AG10803 (cell line): ENCODE measurements around the gene C6orf136.
"Not testable (repeated sequence)": the region's sequence is repeated elsewhere in the genome, so short reads cannot be mapped to it uniquely, and the experiment has no call there.

Source experiments
- DNase-seq: peaks from one replicate; pipeline ENCODE4 v3.0.0; 2010; ENCODE audit warnings: low read depth
- H3K4me3 ChIP-seq: 2 replicates; pipeline ENCODE4 v1.5.1; 2011; ENCODE audit warnings: mild to moderate bottlenecking, low read length, control low read depth
- TF ChIP-seq, protein P1 (sequence below): conservative IDR thresholded peaks from 2 replicates; pipeline ENCODE4 v1.5.1; 2011; ENCODE audit warnings: mild to moderate bottlenecking, low read length, control low read depth, inconsistent platforms

C6orf136 gene

DNA sequence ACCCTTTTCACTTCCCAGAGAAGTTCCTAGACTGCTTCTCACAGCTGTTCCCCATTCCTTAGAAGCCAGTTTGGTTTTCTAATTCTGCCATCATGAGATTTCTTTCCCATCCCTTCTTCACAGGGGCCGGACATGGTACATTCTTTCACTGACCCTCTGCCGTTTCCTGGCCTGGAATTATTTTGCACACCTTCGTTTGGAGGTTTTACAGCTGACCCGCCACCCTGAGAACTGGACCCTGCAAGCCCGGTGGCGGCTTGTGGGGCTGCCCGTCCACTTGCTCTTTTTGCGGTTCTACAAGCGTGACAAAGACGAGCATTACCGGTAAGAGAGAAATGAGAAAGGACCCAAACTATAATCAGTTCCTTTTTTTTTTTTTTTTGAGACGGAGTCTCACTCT lies 4.2 kb downstream of the C6orf136 start:
- TF ChIP-seq, protein P1, sequence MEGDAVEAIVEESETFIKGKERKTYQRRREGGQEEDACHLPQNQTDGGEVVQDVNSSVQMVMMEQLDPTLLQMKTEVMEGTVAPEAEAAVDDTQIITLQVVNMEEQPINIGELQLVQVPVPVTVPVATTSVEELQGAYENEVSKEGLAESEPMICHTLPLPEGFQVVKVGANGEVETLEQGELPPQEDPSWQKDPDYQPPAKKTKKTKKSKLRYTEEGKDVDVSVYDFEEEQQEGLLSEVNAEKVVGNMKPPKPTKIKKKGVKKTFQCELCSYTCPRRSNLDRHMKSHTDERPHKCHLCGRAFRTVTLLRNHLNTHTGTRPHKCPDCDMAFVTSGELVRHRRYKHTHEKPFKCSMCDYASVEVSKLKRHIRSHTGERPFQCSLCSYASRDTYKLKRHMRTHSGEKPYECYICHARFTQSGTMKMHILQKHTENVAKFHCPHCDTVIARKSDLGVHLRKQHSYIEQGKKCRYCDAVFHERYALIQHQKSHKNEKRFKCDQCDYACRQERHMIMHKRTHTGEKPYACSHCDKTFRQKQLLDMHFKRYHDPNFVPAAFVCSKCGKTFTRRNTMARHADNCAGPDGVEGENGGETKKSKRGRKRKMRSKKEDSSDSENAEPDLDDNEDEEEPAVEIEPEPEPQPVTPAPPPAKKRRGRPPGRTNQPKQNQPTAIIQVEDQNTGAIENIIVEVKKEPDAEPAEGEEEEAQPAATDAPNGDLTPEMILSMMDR = no peak
- no peak for DNase-seq
- no peak overlapping the region for H3K4me3 ChIP-seq

DNA sequence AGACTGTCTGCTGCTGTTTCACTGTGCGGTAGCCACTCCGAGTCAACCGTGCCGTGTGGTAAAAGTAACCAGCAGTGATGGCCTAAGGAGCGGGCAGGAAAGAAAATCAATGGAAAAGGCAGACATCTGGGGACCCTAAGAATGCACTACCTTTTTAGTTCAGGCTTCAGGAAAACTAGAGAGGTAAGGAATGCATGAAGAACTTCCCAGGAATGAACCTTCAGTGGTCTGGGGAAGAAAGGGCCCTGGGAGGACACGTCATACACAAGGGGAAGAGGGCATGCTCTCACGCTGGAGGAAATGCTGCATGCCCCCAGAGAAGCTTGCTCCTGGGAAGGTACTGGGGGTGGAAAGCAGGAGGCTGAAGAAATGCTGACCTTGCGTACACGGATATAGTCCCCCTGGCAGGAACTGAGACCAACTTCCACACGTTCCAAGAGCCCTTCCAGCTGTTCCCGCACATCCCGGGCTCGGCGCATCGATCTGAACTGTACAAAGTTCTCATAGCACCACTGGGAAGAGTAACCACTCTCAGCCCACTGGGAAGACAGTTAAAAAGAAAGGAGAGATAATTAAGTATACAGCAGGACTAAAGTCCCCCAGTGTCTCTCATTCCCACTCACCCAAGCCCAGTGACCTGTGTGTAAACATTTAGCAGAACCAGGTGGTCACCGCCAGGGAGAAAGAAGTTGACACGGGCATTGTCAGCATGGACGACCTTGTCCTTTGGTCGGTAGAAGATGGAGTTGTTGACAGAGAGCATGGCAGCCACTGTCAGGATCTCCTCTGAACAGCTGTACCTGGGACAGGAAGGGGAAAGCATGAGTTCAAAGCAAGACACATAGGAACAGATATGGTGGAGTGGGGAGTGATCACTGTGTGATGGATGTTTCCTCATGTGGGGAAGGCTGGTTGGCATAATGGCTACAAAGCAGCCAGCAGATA lies 8.1 kb downstream of the C6orf136 start:
- TF ChIP-seq, protein P1 = no peak
- DNase-seq = no peak
- no peak overlapping the region for H3K4me3 ChIP-seq

DNA sequence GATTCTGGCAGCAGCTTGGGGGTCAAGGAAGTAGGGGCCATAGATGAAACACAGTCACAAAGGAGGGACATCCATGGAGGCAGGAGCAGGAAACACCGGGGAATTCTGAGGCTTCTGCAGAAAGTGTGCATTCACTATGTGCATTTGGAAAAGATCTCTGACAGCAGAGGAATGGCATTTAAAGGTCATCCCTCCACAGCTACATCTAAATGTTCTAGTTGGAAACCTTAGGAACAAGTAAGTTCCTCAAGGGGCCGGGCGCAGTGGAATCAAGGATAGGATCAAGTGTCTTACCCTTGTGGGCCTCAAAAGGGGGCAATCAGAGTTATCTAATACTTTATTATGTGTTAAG lies 8.8 kb downstream of the C6orf136 start:
- TF ChIP-seq, protein P1 = no peak
- no peak for DNase-seq
- H3K4me3 ChIP-seq = no peak overlapping the region

DNA sequence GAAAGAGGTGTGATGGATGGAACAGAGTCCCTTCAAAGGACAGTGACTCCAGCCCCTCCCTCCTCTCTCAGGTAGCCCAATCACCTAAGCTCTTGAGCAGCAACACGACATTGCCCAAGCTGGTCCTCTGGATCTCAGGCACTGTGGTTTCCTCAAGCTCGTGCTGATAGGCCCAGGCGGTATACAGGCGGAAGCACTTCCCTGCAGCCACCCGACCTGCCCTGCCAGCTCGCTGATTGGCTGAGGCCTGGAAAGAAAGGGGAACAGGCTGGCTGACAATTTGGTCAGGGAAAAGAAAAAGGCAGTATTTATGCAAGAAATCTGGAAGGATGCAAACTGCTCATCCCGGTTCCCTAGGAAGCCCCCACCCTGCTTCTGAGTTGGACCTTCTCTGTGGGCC lies 9.6 kb downstream of the C6orf136 start:
- TF ChIP-seq, protein P1 = no peak
- H3K4me3 ChIP-seq = no peak overlapping the region
- no peak for DNase-seq

DNA sequence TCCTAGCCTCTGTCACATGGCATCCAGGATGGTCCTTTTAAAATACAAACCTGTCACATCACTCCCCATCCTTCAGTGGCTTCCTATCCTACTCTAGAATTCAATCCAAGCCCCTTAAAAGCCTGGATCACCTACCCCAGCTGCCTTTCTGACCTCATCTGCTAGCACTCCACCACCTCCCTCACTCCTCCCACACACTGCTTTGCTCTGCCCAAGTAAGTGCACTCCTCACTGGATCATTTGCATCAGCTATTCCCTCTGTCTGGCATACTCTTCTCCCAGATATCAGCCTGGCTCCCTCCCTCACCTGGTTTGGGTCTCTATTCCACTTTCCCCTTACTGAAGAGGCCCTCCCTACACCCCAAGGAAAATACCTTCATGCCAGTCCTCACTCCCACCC lies 10.5 kb downstream of the C6orf136 start:
- DNase-seq = no peak
- H3K4me3 ChIP-seq = no peak overlapping the region
- TF ChIP-seq, protein P1 = no peak

DNA sequence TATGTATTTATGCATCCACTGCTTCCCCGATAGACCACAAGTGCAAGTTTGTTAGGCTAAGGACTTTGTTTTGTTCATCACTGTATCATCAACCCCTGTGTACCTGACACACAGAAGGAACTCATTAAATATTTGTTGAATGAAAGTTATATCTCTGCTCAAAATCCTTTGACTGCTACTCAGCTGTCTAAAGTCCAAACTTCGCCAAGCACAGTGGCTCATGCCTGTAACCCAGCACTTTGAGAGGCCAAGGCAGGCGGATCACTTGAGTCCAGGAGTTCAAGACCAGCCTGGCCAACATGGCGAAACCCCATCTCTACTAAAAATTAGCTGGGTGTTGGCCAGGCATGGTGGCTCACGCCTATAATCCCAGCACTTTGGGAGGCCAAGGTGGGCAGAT lies 11.0 kb downstream of the C6orf136 start:
- not testable (repeated sequence) for DNase-seq, H3K4me3 ChIP-seq

DNA sequence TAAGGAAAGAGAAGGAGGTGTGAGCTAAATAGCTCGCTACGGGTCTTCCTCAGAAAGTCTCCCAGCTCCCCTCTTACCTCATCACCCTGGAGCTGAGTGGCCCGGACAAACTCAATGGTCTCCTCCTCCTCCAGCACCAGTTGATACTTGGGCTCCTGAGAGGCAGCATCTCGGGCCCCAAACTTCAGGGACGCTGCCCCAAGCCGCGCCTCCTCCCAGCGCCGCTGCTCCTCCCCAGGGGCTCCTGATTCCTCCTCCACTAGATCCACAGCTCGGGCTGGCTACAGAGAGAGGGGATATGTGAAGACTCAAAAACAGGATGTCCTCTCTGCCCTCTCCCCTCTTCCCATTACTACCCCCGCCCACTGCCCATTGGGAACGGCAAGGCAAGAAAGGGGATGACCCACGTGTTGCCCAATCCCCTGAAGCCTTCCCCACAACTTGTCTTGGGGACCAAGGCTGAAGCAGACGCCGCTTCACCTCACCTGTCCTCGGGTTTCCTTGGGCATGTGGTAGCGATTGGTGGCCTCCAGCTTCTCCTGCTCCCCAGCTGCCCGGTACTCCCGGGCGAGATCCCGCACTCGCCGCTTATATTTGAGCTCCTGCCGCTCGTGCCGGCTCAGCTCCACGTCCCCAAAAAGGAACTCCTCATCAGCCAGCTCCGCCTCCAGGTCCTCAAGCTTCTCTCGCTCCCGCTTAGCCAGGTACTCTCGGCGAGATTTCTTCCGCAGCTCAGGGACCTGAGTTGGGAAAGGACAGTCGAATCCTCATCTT lies 18.2 kb downstream of the C6orf136 start:
- DNase-seq = no peak
- no peak overlapping the region for H3K4me3 ChIP-seq
- TF ChIP-seq, protein P1 = no peak

DNA sequence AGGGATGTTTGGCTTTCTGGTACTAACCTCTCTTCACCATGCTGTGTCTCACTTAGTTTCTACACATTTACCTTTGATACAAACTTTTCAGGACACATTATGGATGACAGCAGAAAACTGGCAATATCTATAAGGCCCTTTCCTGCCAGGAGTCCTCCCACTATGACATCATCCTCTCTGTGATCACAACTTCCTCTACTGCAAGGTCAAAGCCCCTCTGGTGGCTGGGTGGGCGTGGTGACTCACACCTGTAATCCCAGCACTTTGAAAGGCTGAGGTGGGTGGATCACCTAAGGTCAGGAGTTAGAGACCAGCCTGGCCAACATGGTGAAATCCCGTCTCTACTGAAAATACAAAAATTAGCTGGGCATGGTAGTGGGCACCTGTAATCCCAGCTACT lies 19.4 kb downstream of the C6orf136 start:
- H3K4me3 ChIP-seq, DNase-seq: not testable (repeated sequence)
